CD14-positive monocyte (primary cell): Measurements from ENCODE around the gene SLC15A5. TPM values are rescaled to one million over a fixed set of nuclear protein-coding genes. Genes with fewer than 3 reads are reported as not detected.

Experiments
- DNase-seq, 3 donors: peaks; one replicate each; pipeline ENCODE4 v3.0.0-alpha.2; 2011 to 2022
- H2AFZ ChIP-seq: 2 replicates; pipeline ENCODE4 v1.6.0; 2012; ENCODE audit warnings: mild to moderate bottlenecking, low read depth, low read length, inconsistent platforms; ENCODE audit not compliant: insufficient read depth, poor library complexity, severe bottlenecking
- H3K27ac ChIP-seq, 2 donors: 1 replicate in 1 of 2; 2 replicates in 1 of 2; pipeline ENCODE4 v1.5.1; 2012 to 2013; ENCODE audit warnings: low read length in 2 of 2, control low read depth in 1 of 2, inconsistent platforms in 1 of 2, low read depth in 1 of 2, mild to moderate bottlenecking in 1 of 2
- H3K27me3 ChIP-seq, 2 donors: one replicate each; pipeline versions ENCODE4 v1.6.0 to v1.6.1; 2011 to 2013; ENCODE audit warnings: low read length in 2 of 2; ENCODE audit not compliant: control insufficient read depth in 2 of 2, insufficient read depth in 2 of 2
- H3K36me3 ChIP-seq, 2 donors: replicated peaks in 1 of 2; 1 replicate in 1 of 2; 2 replicates in 1 of 2; pipeline versions ENCODE4 v1.5.1 to v1.6.1; 2012 to 2013; ENCODE audit warnings: low read length in 2 of 2, control low read depth in 1 of 2, inconsistent platforms in 1 of 2, mild to moderate bottlenecking in 1 of 2; ENCODE audit not compliant: insufficient read depth in 2 of 2, control insufficient read depth in 1 of 2
- H3K4me1 ChIP-seq, 2 donors: 1 replicate in 1 of 2; 2 replicates in 1 of 2; pipeline versions ENCODE4 v1.5.1 to v1.6.1; 2012 to 2013; ENCODE audit warnings: low read length in 2 of 2, control low read depth in 1 of 2, inconsistent platforms in 1 of 2, mild to moderate bottlenecking in 1 of 2, moderate library complexity in 1 of 2; ENCODE audit not compliant: insufficient read depth in 2 of 2, control insufficient read depth in 1 of 2
- H3K4me2 ChIP-seq: replicated peaks from 2 replicates; pipeline ENCODE3; 2012; ENCODE audit warnings: low read length, moderate library complexity, mild to moderate bottlenecking; ENCODE audit not compliant: poor library complexity, severe bottlenecking; ENCODE audit errors: extremely low read depth
- H3K4me3 ChIP-seq, 3 experiments: fragments of 200-600 bp in 1 of 3; sonication (generic) in 1 of 3; replicated peaks in 1 of 3; 1 replicate in 2 of 3; 2 replicates in 1 of 3; pipeline ENCODE4 v1.5.1; 2011 to 2013; ENCODE audit warnings: low read length in 3 of 3, mild to moderate bottlenecking in 3 of 3, control low read depth in 2 of 3, low read depth in 2 of 3, inconsistent platforms in 1 of 3, moderate library complexity in 1 of 3
- H3K79me2 ChIP-seq: 2 replicates; pipeline ENCODE4 v1.6.0; 2012; ENCODE audit warnings: mild to moderate bottlenecking, control low read depth, inconsistent platforms, low read length, moderate library complexity; ENCODE audit not compliant: insufficient read depth
- H3K9ac ChIP-seq: 2 replicates; pipeline ENCODE4 v1.6.0; 2017; ENCODE audit warnings: low read length, mild to moderate bottlenecking; ENCODE audit not compliant: insufficient read depth, poor library complexity, severe bottlenecking
- H3K9me3 ChIP-seq, 2 donors: replicated peaks in 1 of 2; 1 replicate in 1 of 2; 2 replicates in 1 of 2; pipeline versions ENCODE4 v1.5.1 to v1.6.1; 2012 to 2013; ENCODE audit warnings: low read length in 2 of 2, control low read depth in 1 of 2; ENCODE audit not compliant: control insufficient read depth in 1 of 2, insufficient read depth in 1 of 2
- H4K20me1 ChIP-seq: 2 replicates; pipeline ENCODE4 v1.6.0; 2012; ENCODE audit warnings: mild to moderate bottlenecking, low read length, control low read depth, moderate library complexity; ENCODE audit not compliant: insufficient read depth
- H3K27ac Mint-ChIP-seq, 7 donors: one replicate each; pipeline ENCODE4 v1.8.0; 2020; ENCODE audit warnings: mild to moderate bottlenecking in 7 of 7, mixed read lengths in 7 of 7, moderate library complexity in 6 of 7, inconsistent platforms in 2 of 7
- H3K27me3 Mint-ChIP-seq, 3 donors: one replicate each; pipeline ENCODE4 v1.8.0; 2021 to 2022; ENCODE audit warnings: low read depth in 3 of 3, mild to moderate bottlenecking in 3 of 3, mixed read lengths in 3 of 3, moderate library complexity in 3 of 3, inconsistent platforms in 1 of 3
- H3K36me3 Mint-ChIP-seq, 2 donors: one replicate each; pipeline ENCODE4 v1.8.0; 2020; ENCODE audit warnings: mixed read lengths in 2 of 2, inconsistent platforms in 1 of 2, mild to moderate bottlenecking in 1 of 2
- H3K4me1 Mint-ChIP-seq: one replicate; pipeline ENCODE4 v1.8.0; 2020; ENCODE audit warnings: mild to moderate bottlenecking, mixed read lengths
- H3K4me3 Mint-ChIP-seq, 2 donors: one replicate each; pipeline ENCODE4 v1.8.0; 2020; ENCODE audit warnings: mild to moderate bottlenecking in 2 of 2, mixed read lengths in 2 of 2, moderate library complexity in 1 of 2
- H3K9me3 Mint-ChIP-seq, 7 donors: one replicate each; pipeline ENCODE4 v1.8.0; 2020 to 2022; ENCODE audit warnings: mixed read lengths in 7 of 7, mild to moderate bottlenecking in 6 of 7, moderate library complexity in 6 of 7, inconsistent platforms in 2 of 7
- WGBS: methylation state at CpG from one replicate; pipeline ENCODE4 v1.1.5; 2013; ENCODE audit warnings: missing lambda C conversion rate; ENCODE audit not compliant: insufficient coverage; 5-methylcytosine and 5-hydroxymethylcytosine counted together
- intact Hi-C, 2 donors: fragments of 100-400 bp; cut with micrococcal nuclease; formaldehyde crosslinking; loops; one replicate each; pipeline versions ENCODE4 v1.15.0 to v1.15.1; 2023
- polyA plus RNA-seq, 3 donors: library from polyadenylated mRNA; depleted of rRNA in 1 of 3; unstranded in 2 of 3; stranded (reverse) in 1 of 3; fragments of 300-500 nt in 2 of 3; fragments of >200 nt in 1 of 3; fragmentation: Illumina TruSeq in 2 of 3; gene quantifications; 1 replicate in 2 of 3; 2 replicates in 1 of 3; pipeline ENCODE4 v1.2.3, GENCODE V29; 2012 to 2021
- TF ChIP-seq, protein P1 (sequence below): fragments of 200-600 bp; IDR thresholded peaks from one replicate; pipeline ENCODE4 v1.8.0; 2022; ENCODE audit warnings: antibody characterized with exemption, mild to moderate bottlenecking

Gene SLC15A5
- polyA plus RNA-seq, 3 donors: not detected

DNA sequence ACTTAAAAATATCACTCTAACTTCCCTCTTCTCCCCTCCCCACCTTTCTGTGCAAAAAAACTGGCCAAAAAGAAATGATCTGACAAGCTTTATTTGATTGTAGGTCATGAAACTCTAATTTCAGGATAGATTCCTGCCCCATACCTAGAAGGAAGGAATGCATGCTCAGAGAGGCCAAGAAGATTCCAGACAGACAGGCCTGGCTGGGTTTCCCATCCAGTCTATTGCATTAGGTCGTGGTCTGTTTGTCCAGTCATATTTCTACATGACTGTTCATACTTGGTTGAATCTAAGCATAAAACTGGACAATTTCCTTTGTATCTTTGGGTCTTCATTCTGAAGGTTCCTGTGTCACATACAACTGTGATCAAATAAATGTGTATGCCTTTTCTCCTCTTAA, 20.0 kb upstream of the SLC15A5 start:
- peaks cover 0 to 2% (median 2%) of the 10 kb centered on the region in 3 donors for H3K27me3 Mint-ChIP-seq
- Histone ChIP-seq H3K4me1 (no peaks in the 10 kb centered on the region), H3K27ac (no peak overlapping the region), H3K79me2 (no peaks in the 10 kb centered on the region), H3K9ac (no peak overlapping the region), H2AFZ (no peak overlapping the region), H3K9me3 (no peaks in the 10 kb centered on the region), H3K4me3 (no peak overlapping the region), H3K4me2 (no peak overlapping the region), H4K20me1 (no peaks in the 10 kb centered on the region), H3K36me3 (no peaks in the 10 kb centered on the region), H3K27me3 (no peaks in the 10 kb centered on the region)
- peak overlapping the region in 1 of 7 donors; percentile 17 for H3K27ac Mint-ChIP-seq
- DNase-seq: peak in 2 of 3 donors; percentile 2 to 4
- intact Hi-C loops: no loop called here
- peaks cover 0 to 3% (median 1%) of the 10 kb centered on the region in 7 donors for H3K9me3 Mint-ChIP-seq
- peaks cover 12% of the 10 kb centered on the region for H3K4me1 Mint-ChIP-seq
- TF ChIP-seq, protein P1, sequence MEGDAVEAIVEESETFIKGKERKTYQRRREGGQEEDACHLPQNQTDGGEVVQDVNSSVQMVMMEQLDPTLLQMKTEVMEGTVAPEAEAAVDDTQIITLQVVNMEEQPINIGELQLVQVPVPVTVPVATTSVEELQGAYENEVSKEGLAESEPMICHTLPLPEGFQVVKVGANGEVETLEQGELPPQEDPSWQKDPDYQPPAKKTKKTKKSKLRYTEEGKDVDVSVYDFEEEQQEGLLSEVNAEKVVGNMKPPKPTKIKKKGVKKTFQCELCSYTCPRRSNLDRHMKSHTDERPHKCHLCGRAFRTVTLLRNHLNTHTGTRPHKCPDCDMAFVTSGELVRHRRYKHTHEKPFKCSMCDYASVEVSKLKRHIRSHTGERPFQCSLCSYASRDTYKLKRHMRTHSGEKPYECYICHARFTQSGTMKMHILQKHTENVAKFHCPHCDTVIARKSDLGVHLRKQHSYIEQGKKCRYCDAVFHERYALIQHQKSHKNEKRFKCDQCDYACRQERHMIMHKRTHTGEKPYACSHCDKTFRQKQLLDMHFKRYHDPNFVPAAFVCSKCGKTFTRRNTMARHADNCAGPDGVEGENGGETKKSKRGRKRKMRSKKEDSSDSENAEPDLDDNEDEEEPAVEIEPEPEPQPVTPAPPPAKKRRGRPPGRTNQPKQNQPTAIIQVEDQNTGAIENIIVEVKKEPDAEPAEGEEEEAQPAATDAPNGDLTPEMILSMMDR: no peak
- H3K36me3 Mint-ChIP-seq: no peaks in the 10 kb centered on the region
- H3K4me3 Mint-ChIP-seq: no peak overlapping the region
- 78% methylated on average over 1 of the region's 1 CpG for WGBS

DNA sequence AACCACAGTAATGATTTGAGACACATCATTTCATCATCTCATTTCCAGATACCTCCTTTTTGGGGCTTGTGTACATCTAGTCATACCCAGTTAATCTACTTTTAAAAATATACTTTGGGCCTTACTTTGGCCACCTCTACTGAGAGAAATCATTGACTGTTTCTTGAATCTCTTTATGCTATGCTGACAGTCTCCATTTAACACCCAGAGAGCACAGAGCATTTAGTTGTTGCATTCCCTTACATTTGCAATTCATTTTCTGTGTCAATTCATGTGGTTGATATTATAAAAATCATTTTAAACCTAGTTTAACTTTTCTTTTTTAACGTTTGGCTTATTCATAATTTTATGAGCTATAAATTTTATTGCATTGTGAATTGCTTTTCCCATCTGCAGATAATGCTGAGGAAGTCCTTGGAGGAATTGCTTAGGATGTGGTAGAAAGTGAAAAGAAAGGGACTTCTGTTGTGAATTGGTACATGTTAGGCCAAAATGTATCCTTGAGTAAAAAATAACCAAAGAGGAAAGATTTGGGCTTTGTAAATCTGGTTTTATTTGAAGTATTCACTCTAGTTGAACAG, 17.0 kb upstream of the SLC15A5 start:
- TF ChIP-seq, protein P1: no peak
- no CpG with 5 or more reads among the region's 1 CpG for WGBS
- peaks cover 10% of the 10 kb centered on the region for H3K4me1 Mint-ChIP-seq

More for the DNA sequence above, 17.0 kb upstream of the SLC15A5 start:
- no peak overlapping the region for H3K9ac ChIP-seq
- H3K4me1 ChIP-seq: no peaks in the 10 kb centered on the region
- H3K36me3 ChIP-seq: no peaks in the 10 kb centered on the region
- no peaks in the 10 kb centered on the region for H3K79me2 ChIP-seq
- H4K20me1 ChIP-seq: no peaks in the 10 kb centered on the region
- intact Hi-C loops: no loop called here
- H3K4me2 ChIP-seq: no peak overlapping the region
- no peak overlapping the region for H3K4me3 ChIP-seq
- no peaks in the 10 kb centered on the region for H3K9me3 ChIP-seq
- H3K27me3 ChIP-seq: no peaks in the 10 kb centered on the region
- H3K36me3 Mint-ChIP-seq: no peaks in the 10 kb centered on the region
- peaks cover 0 to 6% (median 3%) of the 10 kb centered on the region in 7 donors for H3K9me3 Mint-ChIP-seq
- no peak overlapping the region for H3K4me3 Mint-ChIP-seq
- peaks cover 0 to 2% (median 2%) of the 10 kb centered on the region in 3 donors for H3K27me3 Mint-ChIP-seq
- H3K27ac ChIP-seq: no peak overlapping the region
- H3K27ac Mint-ChIP-seq: no peak overlapping the region
- no peak overlapping the region for H2AFZ ChIP-seq
- no peak for DNase-seq
